HG03066 (cell line): ENCODE data around the gene IFNA14.
"Not testable (repeated sequence)": the region's sequence is repeated elsewhere in the genome, so short reads cannot be mapped to it uniquely, and the experiment has no call there.

Experiments used
- ATAC-seq: cut with Tn5 transposase; IDR thresholded peaks from one replicate; pipeline ENCODE4 v1.9.1; 2021; ENCODE audit warnings: low read depth; ENCODE audit not compliant: unreplicated experiment

The IFNA14 gene

GRCh38 chr9:21239911-21240310, at the start of gene IFNA14:
IFNA14 (minus strand) TSS chr9:21240005; CDS start chr9:21239935, 70 bp downstream.
- no peak for ATAC-seq

DNA sequence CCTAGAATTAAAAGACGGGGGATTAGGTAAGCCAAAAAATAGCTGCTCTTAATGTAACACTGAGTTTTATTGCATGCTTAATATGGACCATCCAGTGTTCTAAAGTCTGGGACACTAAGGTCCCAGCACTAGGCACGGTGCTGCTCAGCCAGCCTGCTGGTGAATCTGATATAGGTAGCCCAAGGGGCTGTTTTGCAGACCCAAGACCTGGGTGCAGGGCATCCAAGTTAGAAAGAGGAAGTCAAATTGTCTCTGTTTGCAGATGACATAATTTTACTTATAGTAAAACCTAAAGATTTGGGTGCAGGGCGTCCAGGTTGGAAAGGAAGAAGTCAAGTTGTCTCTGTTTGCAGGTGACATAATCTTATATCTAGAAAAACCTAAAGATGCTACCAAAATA, 47.5 kb upstream of the IFNA14 start:
- no peak for ATAC-seq

DNA sequence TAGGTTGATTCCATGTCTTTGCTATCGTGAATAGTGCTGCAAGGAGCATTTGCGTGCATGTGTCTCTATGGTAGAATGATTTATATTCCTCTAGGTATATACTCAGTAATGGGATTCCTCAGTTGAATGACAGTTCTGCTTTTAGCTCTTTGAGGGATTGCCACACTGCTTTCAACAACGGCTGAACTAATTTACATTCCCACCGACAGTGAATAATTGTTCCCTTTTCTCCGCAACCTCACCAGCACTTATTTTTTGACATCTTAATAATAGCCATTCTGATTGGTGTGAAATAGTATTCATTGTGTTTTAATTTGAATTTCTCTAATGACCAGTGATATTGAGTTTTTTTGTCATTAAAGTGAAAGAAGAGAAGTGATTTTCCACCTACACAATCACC, 46.9 kb upstream of the IFNA14 start:
- no peak for ATAC-seq

DNA sequence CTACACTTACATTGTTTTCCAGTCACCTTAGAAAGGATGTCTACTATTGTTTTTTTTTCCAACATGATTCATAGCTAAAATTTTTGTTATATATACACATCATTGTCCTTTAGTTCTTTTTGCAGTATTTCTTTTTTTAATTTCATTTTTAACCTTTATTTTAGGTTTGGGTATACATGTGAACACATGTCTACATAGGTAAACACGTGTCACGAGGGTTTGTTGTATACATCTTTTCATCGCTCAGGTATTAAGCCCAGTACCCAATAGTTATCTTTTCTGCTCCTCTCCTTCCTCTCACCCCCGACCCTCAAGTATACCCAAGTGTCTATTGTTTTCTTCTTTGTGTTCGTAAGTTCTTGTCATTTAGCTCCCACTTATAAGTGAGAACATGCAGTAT, 46.3 kb upstream of the IFNA14 start:
- no peak for ATAC-seq

DNA sequence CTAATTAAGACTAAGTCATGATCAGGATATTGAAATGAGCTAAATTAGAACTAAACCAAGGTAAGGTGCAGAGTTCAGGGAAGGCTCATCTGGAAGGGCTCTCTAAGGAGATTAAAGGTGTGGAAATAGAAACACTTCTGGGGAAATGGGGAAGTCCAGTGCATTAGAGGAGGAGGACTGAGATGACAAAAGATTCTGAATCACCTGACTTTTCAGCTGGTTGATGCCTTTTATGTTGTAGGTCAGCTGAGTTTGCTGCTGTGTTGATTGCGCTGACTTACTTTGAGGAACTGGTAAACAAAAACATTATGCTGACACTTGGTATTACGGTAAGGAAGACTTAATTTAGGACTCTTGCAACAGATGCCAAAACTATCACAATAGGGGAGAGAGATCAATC, 41.5 kb upstream of the IFNA14 start:
- ATAC-seq = no peak

DNA sequence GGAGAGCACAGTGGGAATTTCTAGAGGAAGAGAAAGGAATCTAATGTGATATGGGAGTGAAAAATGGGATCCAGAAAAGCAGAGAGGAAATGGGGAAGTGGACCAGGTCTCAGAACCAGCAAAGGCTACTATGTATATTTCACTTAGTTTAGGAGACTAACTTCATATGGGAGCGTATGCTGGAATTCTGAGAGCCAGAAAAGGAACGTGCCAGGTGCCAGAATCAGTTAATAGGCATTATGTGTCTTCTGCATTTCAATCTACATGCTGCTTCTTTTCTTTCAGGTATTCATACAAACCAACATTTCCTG, 28.5 kb upstream of the IFNA14 start:
- no peak for ATAC-seq

GRCh38 chr9:21267485-21268346, 27.9 kb upstream of the IFNA14 start:
- no peak for ATAC-seq

GRCh38 chr9:21266733-21267484, 27.1 kb upstream of the IFNA14 start:
- no peak for ATAC-seq

DNA sequence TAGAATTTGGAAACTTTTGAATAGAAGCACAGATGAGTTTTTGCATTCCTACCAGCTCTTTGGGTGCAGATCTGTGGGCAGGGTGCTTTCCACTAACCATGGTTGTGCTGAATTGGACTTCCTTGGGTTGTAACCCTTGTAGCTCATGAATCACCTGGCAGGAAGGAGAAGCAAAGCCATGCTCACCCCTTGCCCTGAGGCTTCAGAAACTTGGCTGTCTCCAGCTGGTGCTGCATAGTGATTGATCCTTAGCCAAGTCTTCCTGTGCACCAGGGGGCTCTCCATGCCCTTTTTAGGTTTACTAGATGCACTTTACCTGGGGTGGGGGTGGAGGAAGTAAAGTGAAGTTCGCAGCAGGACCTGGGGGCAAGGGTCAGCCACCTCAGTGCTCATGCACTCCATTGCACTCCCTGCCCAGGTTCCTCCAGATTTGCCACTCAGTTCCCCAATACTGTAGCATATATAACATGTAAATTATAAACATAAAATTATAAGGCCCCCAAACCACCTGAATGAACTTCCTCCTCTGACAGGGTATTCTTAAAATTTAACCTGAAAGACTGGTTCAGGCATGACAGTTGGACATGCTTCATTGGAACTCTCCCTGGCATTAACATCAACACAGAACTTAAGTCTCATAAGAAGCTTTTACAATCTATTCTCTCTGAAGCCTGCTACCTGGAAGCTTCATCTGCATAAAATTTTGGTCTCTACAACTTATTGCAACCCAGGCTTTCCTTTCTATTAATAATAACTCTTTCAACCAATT, 25.8 kb upstream of the IFNA14 start:
- no peak for ATAC-seq

- no peak for ATAC-seq
These were observed 15.9 kb upstream of the IFNA14 start for GRCh38 chr9:21255538-21256212.

DNA sequence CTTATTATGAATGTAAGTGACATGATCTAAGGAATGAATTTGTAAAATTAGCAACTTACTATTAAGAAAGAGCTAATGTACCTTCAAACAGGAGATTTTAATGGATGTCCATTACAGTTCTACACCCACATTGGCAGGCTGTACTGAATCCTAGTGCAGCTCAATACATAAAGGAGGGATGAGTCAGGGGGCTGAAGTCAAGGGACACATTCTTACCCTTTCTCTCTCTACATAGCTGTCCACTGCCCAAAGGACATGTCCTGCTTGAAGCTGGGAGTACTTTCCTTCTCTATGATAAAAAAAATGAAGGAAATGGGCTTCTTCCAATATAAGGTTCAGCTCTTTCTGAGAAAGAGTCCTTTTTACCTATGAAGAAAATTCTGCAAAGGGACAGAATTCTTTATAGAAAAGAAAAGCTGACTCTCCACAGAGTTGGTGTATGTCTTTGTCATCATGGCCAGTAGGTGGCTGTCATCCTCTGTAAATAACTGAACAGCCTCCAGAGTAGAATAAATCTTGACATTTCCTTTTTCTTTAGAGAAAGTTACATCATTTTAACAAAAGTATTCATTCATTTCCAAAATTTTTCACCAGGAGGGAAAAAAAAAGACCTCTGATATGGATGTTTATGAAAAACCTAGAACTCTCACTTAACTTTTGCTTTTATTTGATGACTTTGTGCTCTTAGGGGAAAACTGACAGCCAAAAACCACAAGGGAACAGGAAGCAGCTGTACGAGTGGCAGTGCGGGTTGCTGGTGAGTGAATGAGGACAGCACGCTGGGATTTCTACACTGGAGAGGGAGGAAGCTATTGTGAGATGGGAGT, 13.1 kb upstream of the IFNA14 start:
- ATAC-seq = peak; percentile 61

DNA sequence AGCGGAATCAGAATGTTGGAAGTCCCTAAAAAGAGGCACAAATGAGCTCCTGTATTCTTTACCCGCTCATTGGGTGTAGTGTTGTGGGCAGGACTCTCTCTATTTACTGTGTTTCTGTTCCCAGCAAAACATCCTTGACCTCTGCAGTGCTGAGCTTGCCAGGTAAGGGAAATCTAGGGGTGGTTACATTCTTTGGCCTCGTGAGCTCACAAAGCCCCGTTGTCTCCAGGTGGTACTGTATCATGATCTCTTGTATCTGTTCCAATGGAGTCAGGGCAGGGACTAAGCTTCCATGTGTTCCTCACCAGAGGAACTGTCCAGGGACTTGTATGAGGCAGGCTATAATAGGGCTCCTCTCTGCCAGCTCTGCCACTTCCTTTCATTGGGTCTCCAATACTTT, 11.8 kb upstream of the IFNA14 start:
- ATAC-seq = no peak

DNA sequence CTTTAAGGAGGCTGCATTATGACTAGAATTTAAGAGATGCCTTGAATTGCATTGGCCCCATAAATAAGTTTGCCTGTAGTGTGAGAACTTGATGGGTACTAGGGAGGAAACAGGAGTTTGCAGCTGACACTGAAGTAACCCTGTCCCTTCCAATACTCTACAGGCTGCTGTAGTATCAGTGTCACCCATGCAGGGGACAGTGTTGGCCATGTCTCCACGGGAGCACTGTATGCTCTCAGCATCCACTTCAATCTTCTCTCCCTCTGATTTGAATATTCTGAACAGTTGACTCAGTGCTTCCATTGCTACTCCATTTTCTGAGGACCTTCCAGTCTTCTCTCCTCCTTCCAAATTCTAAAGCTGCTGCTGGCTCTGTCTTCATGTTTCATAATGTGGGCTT, 11.4 kb upstream of the IFNA14 start:
- ATAC-seq = no peak

DNA sequence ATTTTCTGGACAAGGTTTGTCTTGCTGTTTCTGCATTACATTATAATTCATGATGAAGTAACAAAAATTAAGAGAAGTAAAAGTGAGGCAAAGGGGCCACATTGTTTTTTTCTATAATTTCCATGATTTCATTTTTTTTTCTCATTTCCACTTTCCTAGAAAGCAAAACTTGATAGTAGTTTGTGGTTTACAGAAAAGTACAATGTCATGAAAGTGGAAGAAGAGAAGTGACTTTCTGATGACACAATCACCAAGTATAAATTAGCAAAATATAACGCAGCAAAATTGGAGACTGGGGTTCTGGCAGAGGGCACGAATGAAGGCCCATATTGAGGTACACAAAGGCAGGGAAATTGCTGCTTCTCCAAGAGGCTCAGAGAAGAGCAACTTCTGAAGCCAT, 5.0 kb upstream of the IFNA14 start:
- no peak for ATAC-seq

- ATAC-seq = not testable (repeated sequence)
These were observed 3.5 kb downstream of the IFNA14 start for GRCh38 chr9:21236360-21236714.

- ATAC-seq = peak; percentile 68
These were observed 4.1 kb downstream of the IFNA14 start for GRCh38 chr9:21235468-21236359.

GRCh38 chr9:21234153-21234687, 5.6 kb downstream of the IFNA14 start:
- ATAC-seq = no peak

DNA sequence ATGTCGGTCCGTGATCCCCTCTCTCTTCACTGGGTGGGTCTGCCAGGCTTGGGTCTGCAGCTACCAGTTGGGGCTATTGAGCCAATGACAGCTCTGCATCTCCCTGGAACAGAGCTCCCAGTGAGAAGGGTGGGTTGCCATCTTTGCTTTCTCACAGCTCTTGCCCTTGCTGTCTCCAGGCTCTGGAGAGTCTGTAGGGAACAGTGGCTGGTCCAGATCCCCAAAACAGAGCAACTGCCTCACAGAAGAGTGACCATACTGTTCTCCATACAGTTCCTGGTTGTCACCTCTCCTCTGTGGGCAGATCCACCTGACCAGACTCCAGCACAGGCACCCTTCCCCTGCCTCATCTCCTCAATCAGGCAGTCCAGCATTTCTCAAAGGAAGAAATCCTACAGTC, 6.5 kb downstream of the IFNA14 start:
- no peak for ATAC-seq

DNA sequence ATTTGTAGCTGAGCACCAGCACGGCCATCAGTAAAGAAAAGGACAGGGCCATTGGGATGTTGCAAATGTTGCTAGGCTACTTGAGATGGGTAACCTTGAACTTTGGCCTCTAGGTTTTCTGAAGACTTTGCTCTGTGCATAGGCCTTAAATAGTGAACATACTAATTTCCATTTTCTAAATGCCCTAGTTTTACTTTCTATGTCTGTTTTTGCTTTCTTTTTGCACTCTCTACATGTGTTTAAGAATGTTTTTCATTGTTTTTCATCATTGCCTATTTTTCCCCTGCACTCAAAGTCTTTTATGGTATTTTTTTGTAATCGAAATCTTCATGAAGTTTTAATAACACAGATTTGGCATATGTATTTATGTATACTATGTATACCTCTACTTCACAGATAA, 11.7 kb downstream of the IFNA14 start, which contains the start of gene IFNA17:
Gene IFNA17, minus strand, starts transcription at position 101 of the 400 bp plus-strand sequence. Its CDS starts 49 bp downstream, at position 52.
- ATAC-seq = no peak
